K562 (cell line): ENCODE measurements around the gene ACP1. TPM values are rescaled to one million over a fixed set of nuclear protein-coding genes. Genes with fewer than 3 reads are reported as not detected.

Experiments
- SMARCB1 ChIP-seq: IDR thresholded peaks from 2 replicates; pipeline ENCODE4 v1.6.1; 2011; ENCODE audit warnings: improper control_type of control experiment, low read depth; ENCODE audit not compliant: insufficient read length
- THRA ChIP-seq: fragments of 450-650 bp; IDR thresholded peaks from 2 replicates; pipeline ENCODE4 v1.6.1; 2017; ENCODE audit warnings: mild to moderate bottlenecking, moderate library complexity
- ZNF318 ChIP-seq, 2 experiments: fragments of 450-650 bp; IDR thresholded peaks; 2 replicates each; pipeline ENCODE4 v1.6.1; 2016; ENCODE audit warnings: mild to moderate bottlenecking in 2 of 2, borderline replicate concordance in 1 of 2, low read depth in 1 of 2, moderate library complexity in 1 of 2
- polyA plus RNA-seq, 8 experiments: library from polyadenylated mRNA; depleted of rRNA in 4 of 8; stranded (reverse) in 5 of 8; unstranded in 3 of 8; fragments of >200 nt; fragmentation: Nextera tagmentation in 2 of 8; fragmentation: Illumina TruSeq in 1 of 8; extraction: Ambion mirVana in 2 of 8; extraction: Trizol in 1 of 8; gene quantifications; 2 replicates each; pipeline versions ENCODE4 v1.2.1 to v1.2.3, GENCODE V29; 2011 to 2014; ENCODE audit warnings: inconsistent platforms in 1 of 8, missing spikeins in 1 of 8
- total RNA-seq, 7 experiments: library from RNA; depleted of rRNA in 6 of 7; stranded (reverse); fragments of >200 nt in 6 of 7; fragmentation: Illumina TruSeq in 2 of 7; extraction: Trizol in 2 of 7; gene quantifications; 2 replicates each; pipeline versions ENCODE4 v1.2.1 to v1.2.3, GENCODE V29; 2011 to 2021; ENCODE audit warnings: low replicate concordance in 1 of 7

ACP1 gene
- total and polyA plus RNA-seq, 9 of the 15 experiments (the other 6 are each of a cell fraction or from before 2014, with no cell fraction given), result 139 to 493 (median 189) TPM

GRCh38 chr2:263022-263738 is 1.6 kb upstream of the ACP1 start (continued):
- TF ChIP-seq ZNF318 (IDR thresholded peaks at IDR 0.05; ENCODE audit: borderline replicate concordance in 1 of 2, low read depth in 1 of 2) (no peak), SMARCB1 (no peak), THRA (no peak)
